K562 (cell line): ENCODE measurements around the gene KMT2A. TPM values are rescaled to one million over a fixed set of nuclear protein-coding genes. Genes with fewer than 3 reads are reported as not detected.
A peak's percentile ranks its signal among the peaks of the same experiment; 100 is the strongest.

Experiments
- BMI1 ChIP-seq: fragments of 150-350 bp; IDR thresholded peaks from 2 replicates; pipeline ENCODE4 v1.6.1; 2014; ENCODE audit warnings: low read length
- CBFB ChIP-seq: sonication (generic); formaldehyde crosslinking; IDR thresholded peaks from 2 replicates; pipeline ENCODE4 v1.4.0; 2020; ENCODE audit warnings: mild to moderate bottlenecking, missing genetic modification reagents
- DPF2 ChIP-seq: fragments of 450-650 bp; IDR thresholded peaks from 2 replicates; pipeline ENCODE4 v1.6.1; 2016
- ETV5 ChIP-seq: sonication (generic); formaldehyde crosslinking; IDR thresholded peaks from 2 replicates; pipeline ENCODE4 v1.4.0; 2020; ENCODE audit warnings: low read depth, mild to moderate bottlenecking, missing genetic modification reagents
- KAT7 ChIP-seq: sonication (generic); formaldehyde crosslinking; IDR thresholded peaks from 2 replicates; pipeline ENCODE4 v1.8.0; 2022; ENCODE audit warnings: missing genetic modification reagents, mild to moderate bottlenecking, borderline replicate concordance
- MTA1 ChIP-seq: fragments of 450-650 bp; IDR thresholded peaks from 2 replicates; pipeline ENCODE4 v1.6.1; 2017; ENCODE audit warnings: borderline replicate concordance
- NR2C1 ChIP-seq, 2 experiments: fragments of 450-650 bp; IDR thresholded peaks; 2 replicates each; pipeline ENCODE4 v1.6.1; 2017; ENCODE audit warnings: mild to moderate bottlenecking in 2 of 2, antibody characterized with exemption in 1 of 2, inconsistent platforms in 1 of 2, missing compliant biosample characterization in 1 of 2, missing genetic modification characterization in 1 of 2
- POLR2B ChIP-seq: fragments of 450-650 bp; IDR thresholded peaks from 2 replicates; pipeline ENCODE4 v1.6.1; 2018; ENCODE audit warnings: low read depth; ENCODE audit not compliant: partially characterized antibody
- SIN3A ChIP-seq, 2 experiments: fragments of 150-350 bp in 1 of 2; IDR thresholded peaks; 2 replicates each; pipeline ENCODE4 v1.6.1; 2011 to 2016; ENCODE audit warnings: borderline replicate concordance in 2 of 2, low read depth in 2 of 2, low read length in 2 of 2, mild to moderate bottlenecking in 2 of 2, moderate library complexity in 2 of 2; ENCODE audit not compliant: control insufficient read depth in 1 of 2
- SP1 ChIP-seq: sonication (generic); formaldehyde crosslinking; IDR thresholded peaks from 2 replicates; pipeline ENCODE4 v1.8.1; 2022; ENCODE audit warnings: mild to moderate bottlenecking, missing genetic modification reagents
- SRF ChIP-seq, 2 experiments: fragments of 250-450, 450-650 bp in 1 of 2; sonication (Bioruptor Pico) in 1 of 2; sonication (generic) in 1 of 2; formaldehyde crosslinking; IDR thresholded peaks; 2 replicates each; pipeline versions ENCODE4 v1.5.0 to v1.5.1; 2020 to 2022; ENCODE audit warnings: mild to moderate bottlenecking in 1 of 2, missing genetic modification reagents in 1 of 2
- ZNF282 ChIP-seq: sonication (generic); formaldehyde crosslinking; IDR thresholded peaks from 2 replicates; pipeline ENCODE4 v1.8.1; 2023; ENCODE audit warnings: missing genetic modification reagents
- ZNF3 ChIP-seq: fragments of 250-450 bp; sonication (Bioruptor Pico); IDR thresholded peaks from 2 replicates; pipeline ENCODE4 v1.5.0; 2021; ENCODE audit warnings: mild to moderate bottlenecking, moderate library complexity
- polyA plus RNA-seq, 8 experiments: library from polyadenylated mRNA; depleted of rRNA in 4 of 8; stranded (reverse) in 5 of 8; unstranded in 3 of 8; fragments of >200 nt; fragmentation: Nextera tagmentation in 2 of 8; fragmentation: Illumina TruSeq in 1 of 8; extraction: Ambion mirVana in 2 of 8; extraction: Trizol in 1 of 8; gene quantifications; 2 replicates each; pipeline versions ENCODE4 v1.2.1 to v1.2.3, GENCODE V29; 2011 to 2014; ENCODE audit warnings: inconsistent platforms in 1 of 8, missing spikeins in 1 of 8
- total RNA-seq, 7 experiments: library from RNA; depleted of rRNA in 6 of 7; stranded (reverse); fragments of >200 nt in 6 of 7; fragmentation: Illumina TruSeq in 2 of 7; extraction: Trizol in 2 of 7; gene quantifications; 2 replicates each; pipeline versions ENCODE4 v1.2.1 to v1.2.3, GENCODE V29; 2011 to 2021; ENCODE audit warnings: low replicate concordance in 1 of 7

KMT2A gene
- total and polyA plus RNA-seq, 9 of the 15 experiments (the other 6 are each of a cell fraction or from before 2014, with no cell fraction given) = 9.6 to 59.9 (median 32.6) TPM

- TF ChIP-seq MTA1 (no peak), ETV5 (CRISPR knock-in tag) (peak; percentile 48; the same call in 1 of the 2 replicates), SIN3A (IDR thresholded peaks at IDR 0.05; ENCODE audit: borderline replicate concordance in 2 of 2, control insufficient read depth in 1 of 2, low read depth in 2 of 2, low read length in 2 of 2) (peak; percentile 61 to 65; a peak in 1 of 4 replicates), ZNF3 (CRISPR knock-in tag) (no peak), KAT7 (CRISPR knock-in tag) (peak; percentile 95; the same call in 1 of the 2 replicates), CBFB (peak; percentile 18; the same call in 1 of the 2 replicates), SRF (CRISPR knock-in tag; IDR thresholded peaks at IDR 0.05) (0 out of 4 replicates have a peak, but pooled peaks of 1 of the 2 experiments have one; percentile 41), SP1 (peak; percentile 76; the same call in 1 of the 2 replicates), POLR2B (peak; percentile 87), DPF2 (0 out of 2 replicates have a peak, but pooled peaks have one; percentile 28), BMI1 (no peak), NR2C1 (IDR thresholded peaks at IDR 0.05) (peak; percentile 93), NR2C1 (tag; IDR thresholded peaks at IDR 0.05) (peak; percentile 93), ZNF282 (CRISPR knock-in tag) (0 out of 2 replicates have a peak, but pooled peaks have one; percentile 65)
These were observed 136.0 kb downstream of the KMT2A start, which contains the start of gene ARCN1 (continued) for GRCh38 chr11:118572061-118572980.
